DND-41 (cell line): ENCODE measurements around the gene IDUA.

ENCODE experiments used
- ATAC-seq: fragments of 200-7000 bp; cut with Tn5 transposase; 3 replicates; pipeline ENCODE4 v1.9.1; 2021; ENCODE audit warnings: low read depth; ENCODE audit not compliant: insufficient read depth
- DNase-seq: peaks from one replicate; pipeline ENCODE4 v3.0.0-alpha.2; 2020
- H2AFZ ChIP-seq: 2 replicates; pipeline ENCODE4 v1.6.0; 2012; ENCODE audit warnings: low read depth, low read length
- H3K27ac ChIP-seq: 2 replicates; pipeline ENCODE4 v1.5.1; 2012; ENCODE audit warnings: low read length, inconsistent platforms
- H3K27me3 ChIP-seq: fragments of 200-600 bp; sonication (generic); 2 replicates; pipeline ENCODE4 v1.6.0; 2012; ENCODE audit warnings: low read length, mild to moderate bottlenecking, inconsistent platforms; ENCODE audit not compliant: insufficient read depth, poor library complexity
- H3K36me3 ChIP-seq: 2 replicates; pipeline ENCODE4 v1.5.1; 2012; ENCODE audit warnings: low read length, inconsistent platforms; ENCODE audit not compliant: insufficient read depth
- H3K4me1 ChIP-seq: 2 replicates; pipeline ENCODE4 v1.5.1; 2012; ENCODE audit warnings: mild to moderate bottlenecking, low read length; ENCODE audit not compliant: insufficient read depth
- H3K4me2 ChIP-seq: 2 replicates; pipeline ENCODE4 v1.6.0; 2012; ENCODE audit warnings: mild to moderate bottlenecking, moderate library complexity, low read length, inconsistent platforms; ENCODE audit not compliant: insufficient read depth
- H3K4me3 ChIP-seq, 2 experiments: fragments of 200-600 bp in 1 of 2; shearing (Covaris generic) in 1 of 2; 2 replicates each; pipeline ENCODE4 v1.5.1; 2012 to 2016; ENCODE audit warnings: inconsistent platforms in 2 of 2, low read length in 2 of 2, mild to moderate bottlenecking in 2 of 2, low read depth in 1 of 2, moderate library complexity in 1 of 2
- H3K79me2 ChIP-seq: 2 replicates; pipeline ENCODE4 v1.6.0; 2012; ENCODE audit warnings: low read length, inconsistent platforms; ENCODE audit not compliant: insufficient read depth
- H3K9ac ChIP-seq: 2 replicates; pipeline ENCODE4 v1.6.0; 2012; ENCODE audit warnings: low read depth, mild to moderate bottlenecking, inconsistent platforms, low read length, moderate library complexity
- H3K9me3 ChIP-seq: 2 replicates; pipeline ENCODE4 v1.5.1; 2012; ENCODE audit warnings: low read length, moderate library complexity, mild to moderate bottlenecking, inconsistent platforms; ENCODE audit not compliant: insufficient read depth, severe bottlenecking
- H4K20me1 ChIP-seq: 2 replicates; pipeline ENCODE4 v1.6.0; 2012; ENCODE audit warnings: low read length; ENCODE audit not compliant: insufficient read depth
- CTCF ChIP-seq: IDR thresholded peaks from 2 replicates; pipeline ENCODE4 v1.5.1; 2012; ENCODE audit warnings: borderline replicate concordance, low read length, moderate library complexity, mild to moderate bottlenecking; ENCODE audit not compliant: poor library complexity, severe bottlenecking; ENCODE audit errors: extremely low read depth
- EZH2 ChIP-seq: IDR thresholded peaks from 3 replicates; pipeline ENCODE4 v1.6.1; 2012; ENCODE audit warnings: borderline replicate concordance, low read depth, mild to moderate bottlenecking, moderate library complexity, low read length, inconsistent platforms; ENCODE audit not compliant: severe bottlenecking

IDUA gene

GRCh38 chr4:1018147-1019020 is 31.5 kb downstream of the IDUA start:
- TF ChIP-seq CTCF, result no peak
- TF ChIP-seq EZH2, result no peak
- Histone ChIP-seq H3K36me3 (no peaks in the 10 kb centered on the region), H3K27ac (no peak overlapping the region), H3K4me2 (no peak overlapping the region), H4K20me1 (peaks cover 4% of the 10 kb centered on the region; the same call in 1 of the 2 replicates), H3K4me3 (no peak overlapping the region), H3K9ac (no peak overlapping the region), H3K9me3 (no peaks in the 10 kb centered on the region), H3K27me3 (no peaks in the 10 kb centered on the region), H3K79me2 (no peaks in the 10 kb centered on the region), H3K4me1 (no peaks in the 10 kb centered on the region), H2AFZ (no peak overlapping the region)
- DNase-seq (no peak), ATAC-seq (no peak)

GRCh38 chr4:1019320-1019719 is 32.5 kb downstream of the IDUA start:
- no peaks in the 10 kb centered on the region for H3K79me2 ChIP-seq
- H3K4me3 ChIP-seq, result no peak overlapping the region
- no peak overlapping the region for H3K9ac ChIP-seq
- no peak for ATAC-seq
- no peak overlapping the region for H3K4me2 ChIP-seq
- no peak for DNase-seq
- H3K9me3 ChIP-seq, result no peaks in the 10 kb centered on the region
- no peaks in the 10 kb centered on the region for H3K36me3 ChIP-seq
- H4K20me1 ChIP-seq, result peaks cover 4% of the 10 kb centered on the region; the same call in 1 of the 2 replicates
- TF ChIP-seq CTCF (no peak), EZH2 (no peak)
- H3K27ac ChIP-seq, result no peak overlapping the region
- H3K4me1 ChIP-seq, result no peaks in the 10 kb centered on the region
- no peak overlapping the region for H2AFZ ChIP-seq
- H3K27me3 ChIP-seq, result no peaks in the 10 kb centered on the region

GRCh38 chr4:1019729-1020470 is 33.1 kb downstream of the IDUA start:
- ATAC-seq (no peak), DNase-seq (no peak)
- Histone ChIP-seq H3K9ac (no peak overlapping the region), H3K27me3 (no peaks in the 10 kb centered on the region), H3K4me2 (no peak overlapping the region), H3K9me3 (no peaks in the 10 kb centered on the region), H3K4me3 (no peak overlapping the region), H3K79me2 (no peaks in the 10 kb centered on the region), H3K36me3 (no peaks in the 10 kb centered on the region), H3K27ac (no peak overlapping the region), H3K4me1 (no peaks in the 10 kb centered on the region), H4K20me1 (peaks cover 4% of the 10 kb centered on the region; the same call in 1 of the 2 replicates), H2AFZ (no peak overlapping the region)
- TF ChIP-seq EZH2 (no peak), CTCF (no peak)
